Measurements from ENCODE around the gene SOAT2. TPM values are rescaled to one million over a fixed set of nuclear protein-coding genes. Genes with fewer than 3 reads are reported as not detected.

The SOAT2 gene
- total RNA-seq, 1 donor from 2014 or later, result 0.74 TPM

GRCh38 chr12:53060721-53061276, 42.5 kb upstream of the SOAT2 start:
- H3K27ac ChIP-seq, result peak overlapping the region; percentile 80
- no peaks in the 10 kb centered on the region for H3K27me3 ChIP-seq
- no peak for DNase-seq (ENCODE audit: extremely low spot score in 2 of 2)
- TF ChIP-seq POLR2AphosphoS5 (IDR thresholded peaks at IDR 0.05; ENCODE audit: insufficient read depth in 1 of 2, low read depth in 1 of 2), result no peak
- no peak for TF ChIP-seq CTCF (IDR thresholded peaks at IDR 0.05)
- no peak for TF ChIP-seq POLR2A (IDR thresholded peaks at IDR 0.05)
- intact Hi-C loops (cut with DNase I), result loop anchor here (10.0 kb wide), 1 partner anchor 134 kb away; no protein-coding TSS in a partner anchor
- H3K4me1 ChIP-seq, result peaks cover 69% of the 10 kb centered on the region
- H3K4me3 ChIP-seq, result no peak overlapping the region
- H3K9me3 ChIP-seq, result no peaks in the 10 kb centered on the region
- peaks cover 0 to 65% of the 10 kb centered on the region in 2 donors for H3K36me3 ChIP-seq

GRCh38 chr12:53061404-53062010, 41.8 kb upstream of the SOAT2 start:
- Histone ChIP-seq H3K27me3 (no peaks in the 10 kb centered on the region), H3K4me3 (no peak overlapping the region), H3K4me1 (peaks cover 76% of the 10 kb centered on the region), H3K36me3 (peaks cover 0 to 58% of the 10 kb centered on the region in 2 donors), H3K9me3 (no peaks in the 10 kb centered on the region), H3K27ac (peak overlapping the region; percentile 80)
- TF ChIP-seq POLR2A (IDR thresholded peaks at IDR 0.05), result no peak
- no peak for TF ChIP-seq CTCF (IDR thresholded peaks at IDR 0.05)
- TF ChIP-seq POLR2AphosphoS5 (IDR thresholded peaks at IDR 0.05; ENCODE audit: insufficient read depth in 1 of 2, low read depth in 1 of 2), result no peak
- intact Hi-C loops (cut with DNase I), result loop anchor here (10.0 kb wide), 1 partner anchor 133 kb away; no protein-coding TSS in a partner anchor
- DNase-seq (ENCODE audit: extremely low spot score in 2 of 2), result no peak

GRCh38 chr12:53062011-53062961, 41.0 kb upstream of the SOAT2 start:
- Histone ChIP-seq H3K9me3 (no peaks in the 10 kb centered on the region), H3K4me3 (no peak overlapping the region), H3K27ac (peak overlapping the region; percentile 80), H3K4me1 (peaks cover 82% of the 10 kb centered on the region), H3K36me3 (peaks cover 0 to 51% of the 10 kb centered on the region in 2 donors), H3K27me3 (no peaks in the 10 kb centered on the region)
- intact Hi-C loops (cut with DNase I), result loop anchor here (10.0 kb wide), 1 partner anchor 133 kb away; no protein-coding TSS in a partner anchor
- TF ChIP-seq POLR2AphosphoS5 (IDR thresholded peaks at IDR 0.05; ENCODE audit: insufficient read depth in 1 of 2, low read depth in 1 of 2) (peak in 1 of 2 donors; percentile 39), CTCF (IDR thresholded peaks at IDR 0.05) (no peak)
- DNase-seq (ENCODE audit: extremely low spot score in 2 of 2), result no peak

- DNase-seq (ENCODE audit: extremely low spot score in 2 of 2), result no peak
- no peak for TF ChIP-seq POLR2AphosphoS5 (IDR thresholded peaks at IDR 0.05; ENCODE audit: insufficient read depth in 1 of 2, low read depth in 1 of 2)
- no peak for TF ChIP-seq CTCF (IDR thresholded peaks at IDR 0.05)
- TF ChIP-seq POLR2A (IDR thresholded peaks at IDR 0.05), result no peak
- H3K4me3 ChIP-seq, result no peak overlapping the region
- no peaks in the 10 kb centered on the region for H3K9me3 ChIP-seq
- H3K27me3 ChIP-seq, result no peaks in the 10 kb centered on the region
- H3K36me3 ChIP-seq, result peaks cover 0 to 44% of the 10 kb centered on the region in 2 donors
- H3K27ac ChIP-seq, result peak overlapping the region; percentile 80
- intact Hi-C loops (cut with DNase I), result loop anchor here (10.0 kb wide), 1 partner anchor 132 kb away; no protein-coding TSS in a partner anchor
- peaks cover 84% of the 10 kb centered on the region for H3K4me1 ChIP-seq
Measured at GRCh38 chr12:53062977-53063707, 40.1 kb upstream of the SOAT2 start.
